ENCODE results near the gene AIF1L.

Gene AIF1L

DNA sequence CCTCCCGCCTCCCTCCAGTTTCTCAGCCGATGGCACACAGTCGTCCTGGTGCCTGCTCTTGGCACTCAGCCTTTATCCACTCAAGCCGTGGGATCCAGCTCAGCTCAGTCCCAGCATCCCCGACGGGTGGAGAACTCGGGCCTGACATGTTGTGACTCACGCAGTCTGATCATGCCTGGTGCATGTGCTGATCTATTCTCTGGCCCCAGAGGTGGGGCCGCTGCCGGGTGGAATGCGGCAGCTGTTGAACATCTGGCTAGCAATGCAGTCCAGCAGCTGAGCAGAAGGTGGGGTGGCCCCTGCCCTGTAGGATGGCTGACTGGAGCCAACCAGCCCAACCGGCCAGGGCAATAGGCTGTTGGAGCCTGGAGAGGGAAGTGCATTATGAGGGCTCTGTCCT is 1.7 kb upstream of the AIF1L start:
- H3K36me3 ChIP-seq (ENCODE audit: control insufficient read depth, insufficient read depth, low read length): no peaks in the 10 kb centered on the region
- H3K4me3 ChIP-seq (replicated peaks; ENCODE audit: low read depth, low read length): no peak overlapping the region
- H3K27me3 ChIP-seq (replicated peaks; ENCODE audit: control insufficient read depth, insufficient read depth, low read length): no peaks in the 10 kb centered on the region; the same call in none of the 2 replicates
- TF ChIP-seq, protein P1, sequence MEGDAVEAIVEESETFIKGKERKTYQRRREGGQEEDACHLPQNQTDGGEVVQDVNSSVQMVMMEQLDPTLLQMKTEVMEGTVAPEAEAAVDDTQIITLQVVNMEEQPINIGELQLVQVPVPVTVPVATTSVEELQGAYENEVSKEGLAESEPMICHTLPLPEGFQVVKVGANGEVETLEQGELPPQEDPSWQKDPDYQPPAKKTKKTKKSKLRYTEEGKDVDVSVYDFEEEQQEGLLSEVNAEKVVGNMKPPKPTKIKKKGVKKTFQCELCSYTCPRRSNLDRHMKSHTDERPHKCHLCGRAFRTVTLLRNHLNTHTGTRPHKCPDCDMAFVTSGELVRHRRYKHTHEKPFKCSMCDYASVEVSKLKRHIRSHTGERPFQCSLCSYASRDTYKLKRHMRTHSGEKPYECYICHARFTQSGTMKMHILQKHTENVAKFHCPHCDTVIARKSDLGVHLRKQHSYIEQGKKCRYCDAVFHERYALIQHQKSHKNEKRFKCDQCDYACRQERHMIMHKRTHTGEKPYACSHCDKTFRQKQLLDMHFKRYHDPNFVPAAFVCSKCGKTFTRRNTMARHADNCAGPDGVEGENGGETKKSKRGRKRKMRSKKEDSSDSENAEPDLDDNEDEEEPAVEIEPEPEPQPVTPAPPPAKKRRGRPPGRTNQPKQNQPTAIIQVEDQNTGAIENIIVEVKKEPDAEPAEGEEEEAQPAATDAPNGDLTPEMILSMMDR (IDR thresholded peaks at IDR 0.05; ENCODE audit: insufficient read depth, low read length, poor library complexity, severe bottlenecking): no peak
- no peak for DNase-seq (ENCODE audit: extremely low read depth, insufficient read length)

DNA sequence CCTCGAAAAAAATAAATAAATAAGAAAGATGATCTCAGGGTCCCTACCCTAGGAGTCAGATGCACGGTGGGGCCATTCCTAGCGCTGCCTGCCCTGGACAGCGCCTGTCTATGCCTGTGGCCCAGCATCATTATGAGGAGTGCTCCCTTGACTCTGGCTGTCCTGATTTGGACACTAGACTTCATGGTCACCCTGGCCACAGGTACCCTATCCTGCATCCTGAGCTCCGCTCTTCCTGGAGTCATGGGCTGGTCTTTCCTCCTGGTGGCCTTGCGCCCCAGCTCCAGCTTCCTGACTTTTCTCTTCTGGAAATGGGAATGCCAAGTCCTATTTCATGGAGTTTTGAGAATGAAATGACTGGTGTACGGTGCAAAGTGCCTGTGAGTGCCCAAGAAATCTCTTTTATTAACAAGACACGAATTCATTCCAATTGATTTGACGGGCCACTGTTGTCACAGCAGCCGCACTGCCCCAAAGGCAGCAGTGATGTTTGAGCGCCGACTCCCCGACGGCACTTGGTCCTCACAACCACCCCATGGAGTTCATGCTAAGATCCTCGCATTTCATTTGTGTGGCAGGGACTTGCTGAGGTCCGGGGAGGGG is 564 bp upstream of the AIF1L start:
- no peaks in the 10 kb centered on the region; the same call in none of the 2 replicates for H3K27me3 ChIP-seq (replicated peaks; ENCODE audit: control insufficient read depth, insufficient read depth, low read length)
- TF ChIP-seq, protein P1 (IDR thresholded peaks at IDR 0.05; ENCODE audit: insufficient read depth, low read length, poor library complexity, severe bottlenecking): no peak
- H3K4me3 ChIP-seq (replicated peaks; ENCODE audit: low read depth, low read length): no peak overlapping the region; the same call in 1 of the 2 replicates
- H3K36me3 ChIP-seq (ENCODE audit: control insufficient read depth, insufficient read depth, low read length): no peaks in the 10 kb centered on the region
- no peak for DNase-seq (ENCODE audit: extremely low read depth, insufficient read length)

DNA sequence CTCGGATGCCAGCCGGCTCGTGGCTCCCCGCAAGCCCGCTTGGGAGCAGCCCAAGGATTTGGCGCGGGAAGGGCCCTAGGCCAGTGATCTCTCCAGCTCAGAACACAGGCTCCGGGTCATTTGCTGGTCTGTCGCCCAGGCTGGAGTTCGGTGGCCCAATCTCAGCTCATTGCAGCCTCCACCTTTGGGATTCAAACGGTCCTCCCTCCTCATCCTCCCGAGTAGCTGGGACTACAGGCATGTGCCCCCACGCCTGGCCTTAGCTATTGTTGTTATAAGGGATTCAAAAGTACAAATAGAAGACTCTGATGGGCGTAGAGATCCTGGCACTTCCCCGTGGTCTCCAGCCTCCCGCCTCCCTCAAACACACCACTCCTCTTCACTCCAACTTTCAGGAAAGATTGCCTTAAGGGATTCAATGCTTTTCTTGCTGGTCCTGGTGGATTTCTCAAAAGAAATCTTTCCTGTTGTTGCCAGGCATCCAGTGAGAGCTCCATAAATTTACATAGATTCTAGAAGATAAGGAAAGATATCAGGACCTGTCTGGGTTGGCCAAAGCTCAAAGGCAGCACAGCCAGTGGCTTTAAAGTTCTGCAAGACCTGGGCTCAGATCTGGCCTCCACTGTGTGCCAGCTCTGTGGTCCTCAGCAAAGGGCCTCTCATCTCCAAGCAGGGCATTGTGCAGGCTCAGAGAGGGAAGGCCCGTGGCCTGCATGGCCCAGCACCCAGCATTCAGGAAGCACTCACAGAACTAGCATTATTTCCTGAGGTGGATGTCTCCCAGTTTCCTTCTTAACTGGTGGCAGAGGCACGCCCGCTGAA is 1.0 kb downstream of the AIF1L start:
- H3K36me3 ChIP-seq (ENCODE audit: control insufficient read depth, insufficient read depth, low read length): no peaks in the 10 kb centered on the region
- H3K4me3 ChIP-seq (replicated peaks; ENCODE audit: low read depth, low read length): no peak overlapping the region
- TF ChIP-seq, protein P1 (IDR thresholded peaks at IDR 0.05; ENCODE audit: insufficient read depth, low read length, poor library complexity, severe bottlenecking): no peak
- no peak for DNase-seq (ENCODE audit: extremely low read depth, insufficient read length)
- H3K27me3 ChIP-seq (replicated peaks; ENCODE audit: control insufficient read depth, insufficient read depth, low read length): no peaks in the 10 kb centered on the region; the same call in none of the 2 replicates

DNA sequence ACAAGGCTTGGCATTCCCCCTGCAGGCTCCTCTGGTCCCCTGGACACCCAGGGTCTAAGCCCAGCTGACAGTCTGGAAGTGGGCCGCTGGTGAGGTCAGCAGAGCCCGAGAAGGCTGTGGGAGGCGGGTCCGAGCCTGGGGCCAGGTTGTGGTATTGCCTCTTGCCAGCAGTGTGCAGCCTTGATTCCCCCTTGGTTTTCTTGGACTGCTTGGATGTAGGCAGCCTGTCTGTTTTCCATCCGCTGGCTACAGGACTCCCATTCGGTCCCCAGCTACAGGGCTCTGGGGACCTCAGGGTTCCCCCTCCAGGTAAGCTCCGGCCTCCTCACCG is 1.6 kb downstream of the AIF1L start:
- Histone ChIP-seq H3K27me3 (replicated peaks; ENCODE audit: control insufficient read depth, insufficient read depth, low read length) (no peaks in the 10 kb centered on the region; the same call in none of the 2 replicates), H3K36me3 (ENCODE audit: control insufficient read depth, insufficient read depth, low read length) (no peaks in the 10 kb centered on the region), H3K4me3 (replicated peaks; ENCODE audit: low read depth, low read length) (no peak overlapping the region)
- TF ChIP-seq, protein P1 (IDR thresholded peaks at IDR 0.05; ENCODE audit: insufficient read depth, low read length, poor library complexity, severe bottlenecking): no peak
- DNase-seq (ENCODE audit: extremely low read depth, insufficient read length): no peak

DNA sequence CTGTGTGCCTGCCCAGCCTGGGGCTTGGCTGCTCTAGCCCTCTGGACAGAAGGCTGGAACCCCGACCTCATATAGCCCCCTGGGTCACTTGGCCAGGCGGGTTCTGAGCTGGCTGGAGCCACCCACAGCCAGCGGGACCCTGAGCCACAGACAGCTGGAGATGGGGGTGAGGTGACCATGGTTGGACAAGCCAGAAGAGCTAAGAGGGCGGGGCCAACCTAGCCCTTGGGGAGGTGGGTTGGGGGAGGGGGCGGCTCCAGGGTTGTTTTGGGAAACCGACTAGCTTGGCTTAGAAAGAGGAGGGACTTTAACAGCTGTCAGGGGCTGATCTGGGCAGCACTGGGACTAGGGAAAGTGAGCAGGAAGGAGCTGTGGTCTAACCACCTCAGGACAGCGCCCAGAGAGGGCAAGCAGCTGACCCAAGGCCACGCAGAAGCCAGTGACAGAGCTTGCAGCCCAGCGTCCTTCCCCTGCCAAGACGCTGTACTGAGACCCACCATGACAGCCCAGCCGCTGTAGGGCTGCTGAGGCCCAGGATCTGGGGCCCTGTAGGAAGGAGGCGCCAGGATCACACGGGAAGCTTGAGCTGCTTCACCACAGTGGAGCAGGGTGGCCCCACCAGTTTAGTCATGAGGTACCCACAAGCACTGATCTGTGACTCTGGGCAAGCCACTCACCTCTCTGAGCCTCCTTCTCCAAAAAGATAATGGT is 2.2 kb downstream of the AIF1L start:
- TF ChIP-seq, protein P1 (IDR thresholded peaks at IDR 0.05; ENCODE audit: insufficient read depth, low read length, poor library complexity, severe bottlenecking): no peak
- no peaks in the 10 kb centered on the region for H3K36me3 ChIP-seq (ENCODE audit: control insufficient read depth, insufficient read depth, low read length)
- DNase-seq (ENCODE audit: extremely low read depth, insufficient read length): no peak
- H3K27me3 ChIP-seq (replicated peaks; ENCODE audit: control insufficient read depth, insufficient read depth, low read length): no peaks in the 10 kb centered on the region; the same call in none of the 2 replicates
- H3K4me3 ChIP-seq (replicated peaks; ENCODE audit: low read depth, low read length): no peak overlapping the region
